Muscle of leg (tissue), 11 donors: Measurements from ENCODE around the gene COL5A3. TPM values are rescaled to one million over a fixed set of nuclear protein-coding genes. Genes with fewer than 3 reads are reported as not detected.

ENCODE experiments used
- DNase-seq: peaks from one replicate; pipeline ENCODE4 v3.0.0; 2013
- H3K27ac ChIP-seq: one replicate; pipeline ENCODE4 v1.5.1; 2013; ENCODE audit warnings: mild to moderate bottlenecking, low read length, control low read depth
- H3K27me3 ChIP-seq: one replicate; pipeline ENCODE4 v1.6.1; 2013; ENCODE audit warnings: low read length; ENCODE audit not compliant: control insufficient read depth, insufficient read depth
- H3K36me3 ChIP-seq: one replicate; pipeline ENCODE4 v1.6.1; 2013; ENCODE audit warnings: low read length; ENCODE audit not compliant: control insufficient read depth, insufficient read depth
- H3K4me1 ChIP-seq: one replicate; pipeline ENCODE4 v1.6.1; 2013; ENCODE audit warnings: low read length; ENCODE audit not compliant: control insufficient read depth, insufficient read depth
- H3K4me3 ChIP-seq: one replicate; pipeline ENCODE4 v1.5.1; 2013; ENCODE audit warnings: low read length, control low read depth
- H3K9me3 ChIP-seq: replicated peaks from 2 replicates; pipeline ENCODE4 v1.6.1; 2013; ENCODE audit warnings: low read depth, low read length; ENCODE audit not compliant: control insufficient read depth
- WGBS: methylation state at CpG from one replicate; pipeline ENCODE4 v1.1.5; 2013; ENCODE audit warnings: missing lambda C conversion rate; ENCODE audit not compliant: insufficient coverage; 5-methylcytosine and 5-hydroxymethylcytosine counted together
- polyA plus RNA-seq, 8 donors: library from polyadenylated mRNA; unstranded; fragments of 120-200 nt; gene quantifications; one replicate each; pipeline versions ENCODE4 v1.2.1 to v1.2.3, GENCODE V29; 2013; ENCODE audit warnings: inconsistent platforms in 1 of 8, low replicate concordance in 1 of 8; ENCODE audit not compliant: insufficient read length in 8 of 8, insufficient read depth in 1 of 8
- total RNA-seq: library from RNA; stranded (reverse); fragments of 120-200 nt; gene quantifications from one replicate; pipeline ENCODE4 v1.2.4, GENCODE V29; 2013

COL5A3 gene
- total and polyA plus RNA-seq, 9 donors, result 42.0 to 122 (median 89.4) TPM

DNA sequence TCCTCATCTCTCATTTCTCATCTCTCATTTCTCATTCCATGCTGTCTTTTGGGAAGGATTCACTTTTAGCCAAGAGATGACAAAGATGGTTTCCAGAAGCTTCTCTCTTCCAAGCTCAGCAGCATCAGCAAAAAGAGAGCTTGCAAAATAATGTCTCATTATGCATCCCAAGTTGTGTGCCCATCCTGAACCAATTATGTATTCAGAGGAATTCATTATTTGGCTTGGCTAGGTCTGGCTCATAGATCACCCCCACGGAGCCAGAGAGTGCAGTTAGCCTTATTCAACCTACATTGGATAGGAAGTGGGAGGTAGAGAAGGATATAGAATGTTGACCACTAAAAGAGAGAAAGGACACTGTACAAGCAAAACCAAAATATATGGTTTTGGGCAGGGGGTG lies 68.6 kb downstream of the COL5A3 start:
- no peaks in the 10 kb centered on the region for H3K36me3 ChIP-seq
- peaks cover 6% of the 10 kb centered on the region for H3K27me3 ChIP-seq
- DNase-seq, result no peak
- peaks cover 17% of the 10 kb centered on the region for H3K4me1 ChIP-seq
- H3K4me3 ChIP-seq, result no peak overlapping the region
- H3K27ac ChIP-seq, result no peak overlapping the region
- WGBS, result no CpG with 5 or more reads among the region's 1 CpG
- H3K9me3 ChIP-seq, result peaks cover 8% of the 10 kb centered on the region

- H3K4me1 ChIP-seq, result peaks cover 18% of the 10 kb centered on the region
- no peak overlapping the region for H3K4me3 ChIP-seq
- WGBS, result 44% methylated on average over 1 of the region's 1 CpG
- H3K27ac ChIP-seq, result no peak overlapping the region
- peaks cover 8% of the 10 kb centered on the region for H3K9me3 ChIP-seq
- H3K27me3 ChIP-seq, result peaks cover 8% of the 10 kb centered on the region
- no peak for DNase-seq
- H3K36me3 ChIP-seq, result no peaks in the 10 kb centered on the region
Observed at GRCh38 chr19:9941231-9941630, 69.1 kb downstream of the COL5A3 start.

GRCh38 chr19:9940778-9941177 lies 69.5 kb downstream of the COL5A3 start:
- 80% methylated on average over 2 of the region's 2 CpGs for WGBS
- Histone ChIP-seq H3K9me3 (peaks cover 8% of the 10 kb centered on the region), H3K27me3 (peaks cover 10% of the 10 kb centered on the region), H3K27ac (no peak overlapping the region), H3K36me3 (no peaks in the 10 kb centered on the region), H3K4me1 (peaks cover 18% of the 10 kb centered on the region), H3K4me3 (no peak overlapping the region)
- no peak for DNase-seq

DNA sequence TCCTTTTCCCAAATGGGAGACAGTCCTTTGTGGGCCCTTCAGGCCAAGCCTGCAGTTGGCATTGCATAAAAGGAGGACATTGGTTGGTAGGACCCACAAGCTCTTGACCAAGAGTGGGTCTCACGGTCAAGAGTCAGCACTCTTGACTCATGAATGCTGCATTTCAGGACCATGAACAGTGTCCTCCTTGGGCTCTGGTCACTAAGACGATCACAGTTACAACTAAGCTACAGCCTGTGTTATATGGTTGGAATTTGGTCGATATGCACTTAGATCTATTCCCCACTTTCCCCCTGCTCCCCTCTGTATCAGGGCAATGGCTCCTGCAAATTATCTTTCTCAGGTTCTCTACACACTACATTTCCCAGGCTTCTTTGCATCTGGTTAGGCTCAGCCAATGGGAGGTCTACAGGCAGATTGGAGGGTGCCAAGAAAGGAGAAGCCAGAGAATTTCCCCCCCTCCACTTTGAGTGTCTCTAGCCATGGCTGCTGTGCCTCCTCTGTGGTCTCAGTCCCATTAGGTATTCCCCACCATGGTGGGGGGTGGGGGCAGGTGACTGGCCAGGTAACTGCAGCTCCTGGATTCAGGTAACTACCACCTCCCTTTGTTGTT lies 70.9 kb downstream of the COL5A3 start:
- Histone ChIP-seq H3K36me3 (no peaks in the 10 kb centered on the region), H3K27ac (no peak overlapping the region), H3K4me3 (no peak overlapping the region), H3K27me3 (peaks cover 24% of the 10 kb centered on the region), H3K9me3 (peaks cover 8% of the 10 kb centered on the region), H3K4me1 (peaks cover 24% of the 10 kb centered on the region)
- no CpG with 5 or more reads among the region's 3 CpGs for WGBS
- peak; percentile 58 for DNase-seq

DNA sequence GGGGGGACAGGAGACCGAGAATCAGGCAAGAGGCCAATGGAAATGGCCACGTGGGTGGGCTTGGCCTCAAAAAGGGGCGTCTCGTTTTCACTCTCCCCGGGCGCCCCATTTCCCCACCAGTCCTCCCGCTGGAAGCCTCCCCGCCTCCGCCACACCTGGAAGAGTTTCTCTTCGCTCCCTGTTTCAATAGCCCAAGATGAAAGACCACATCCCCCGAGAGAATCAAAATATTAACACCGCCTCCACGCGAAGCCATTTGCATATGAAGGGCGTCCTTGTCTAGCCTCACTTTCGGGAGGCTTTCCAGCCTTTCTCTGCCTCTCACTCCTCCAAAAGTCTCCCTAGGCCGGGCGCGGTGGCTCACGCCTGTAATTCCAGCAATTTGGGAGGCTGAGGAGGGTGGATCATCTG lies 73.3 kb downstream of the COL5A3 start:
- H3K4me3 ChIP-seq, result no peak overlapping the region
- no peak overlapping the region for H3K27ac ChIP-seq
- peaks cover 28% of the 10 kb centered on the region for H3K27me3 ChIP-seq
- 7% methylated on average over 11 of the region's 20 CpGs for WGBS
- DNase-seq, result peak; percentile 39
- no peaks in the 10 kb centered on the region for H3K36me3 ChIP-seq
- H3K9me3 ChIP-seq, result peaks cover 5% of the 10 kb centered on the region
- H3K4me1 ChIP-seq, result peaks cover 31% of the 10 kb centered on the region

DNA sequence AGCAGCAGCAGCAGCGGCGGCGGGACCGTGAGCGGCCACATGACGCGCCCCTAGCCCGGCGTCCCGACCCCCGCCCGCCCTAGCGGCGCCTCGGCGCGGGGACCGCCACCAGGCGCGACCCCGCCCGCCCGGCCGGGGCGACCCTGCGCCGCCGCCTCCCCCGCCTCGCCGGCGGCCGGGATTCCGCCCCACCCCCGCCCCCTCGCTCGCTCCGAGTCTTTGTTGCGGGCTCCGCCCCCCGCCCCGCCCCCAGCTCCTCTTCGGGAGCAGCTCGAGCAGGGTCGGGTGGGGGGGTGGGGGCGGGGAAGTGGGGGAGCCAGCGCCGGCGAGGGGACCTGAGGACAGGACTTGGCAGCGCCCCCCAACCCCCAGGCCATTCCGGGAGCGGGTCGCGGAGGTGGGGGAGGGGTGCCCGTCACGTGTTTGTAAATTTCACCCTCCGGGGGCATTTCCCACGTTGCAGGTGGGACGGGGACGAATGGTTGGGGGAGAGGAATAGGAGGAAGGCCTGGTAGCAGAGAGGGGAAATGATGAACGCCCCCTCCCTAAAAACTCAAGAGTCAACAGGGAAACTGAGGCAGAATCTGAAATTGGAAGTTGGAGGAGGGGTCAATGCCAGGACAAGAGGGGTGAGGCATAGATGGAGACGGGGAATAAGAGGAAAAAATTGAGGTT lies 73.8 kb downstream of the COL5A3 start, which contains the start of gene OLFM2:
Gene OLFM2 (minus strand): TSS at position 190 of the 675 bp plus-strand sequence. CDS start 149 bp downstream, at position 41.
- Histone ChIP-seq H3K27me3 (peaks cover 28% of the 10 kb centered on the region), H3K9me3 (peaks cover under 1% of the 10 kb centered on the region), H3K4me3 (peak within 1 kb of the TSS; percentile 51), H3K36me3 (no peaks in the 10 kb centered on the region), H3K27ac (no peak within 1 kb of the TSS), H3K4me1 (peaks cover 31% of the 10 kb centered on the region)
- 1% methylated on average over 23 of the region's 62 CpGs for WGBS
- peak; percentile 55 for DNase-seq

- Histone ChIP-seq H3K36me3 (no peaks in the 10 kb centered on the region), H3K4me1 (peaks cover 34% of the 10 kb centered on the region), H3K27me3 (peaks cover 28% of the 10 kb centered on the region), H3K27ac (no peak overlapping the region), H3K4me3 (peak overlapping the region; percentile 51), H3K9me3 (no peaks in the 10 kb centered on the region)
- WGBS, result under 1% methylated on average over 25 of the region's 44 CpGs
- peak; percentile 34 for DNase-seq
Observed at GRCh38 chr19:9935506-9936325, 74.6 kb downstream of the COL5A3 start.

DNA sequence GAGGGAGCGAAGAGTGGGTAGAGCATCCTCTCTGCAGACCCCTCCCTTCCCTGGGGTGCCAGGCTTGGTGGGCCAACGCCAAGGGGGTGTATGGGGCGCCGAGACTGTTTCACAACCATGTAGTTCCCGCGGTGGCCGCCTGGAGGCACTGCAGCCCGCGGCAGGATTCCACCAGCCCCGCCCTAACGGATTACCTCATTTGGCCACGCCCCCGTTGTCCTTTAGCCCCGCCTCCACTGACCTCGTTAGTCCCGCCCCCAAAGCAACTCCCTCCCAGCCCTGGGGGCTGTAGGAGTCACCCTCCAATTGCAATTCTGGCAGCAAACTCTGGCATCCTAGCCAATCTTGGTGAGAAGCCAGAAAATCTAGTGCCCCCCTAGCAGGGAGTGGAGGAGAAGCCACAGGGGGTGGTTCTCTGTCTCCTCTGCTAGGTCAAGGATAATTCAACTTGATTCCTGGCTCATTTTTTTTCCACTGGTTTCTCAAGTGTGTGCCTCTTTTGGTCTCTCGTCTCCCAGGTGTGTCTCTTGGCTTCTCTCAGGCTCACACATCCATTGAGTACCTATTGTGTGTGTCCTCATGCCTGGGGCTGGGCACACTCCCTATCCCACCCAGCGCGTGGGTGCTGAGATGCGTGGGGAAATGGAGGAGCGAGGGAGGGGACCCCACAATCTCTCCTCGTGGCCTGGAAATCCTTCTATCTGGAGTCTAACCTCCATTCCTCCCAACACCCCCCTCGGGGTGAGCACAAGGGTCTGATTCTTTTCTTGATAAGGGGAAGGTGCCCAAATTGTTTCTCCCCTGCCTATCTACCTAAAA lies 76.0 kb downstream of the COL5A3 start:
- DNase-seq, result peak; percentile 68
- H3K4me3 ChIP-seq, result no peak overlapping the region
- H3K36me3 ChIP-seq, result no peaks in the 10 kb centered on the region
- no peak overlapping the region for H3K27ac ChIP-seq
- H3K4me1 ChIP-seq, result peaks cover 34% of the 10 kb centered on the region
- WGBS, result 0% methylated on average over 9 of the region's 23 CpGs
- no peaks in the 10 kb centered on the region for H3K9me3 ChIP-seq
- peaks cover 28% of the 10 kb centered on the region for H3K27me3 ChIP-seq

GRCh38 chr19:9932835-9933234 lies 77.5 kb downstream of the COL5A3 start:
- 92% methylated on average over 4 of the region's 4 CpGs for WGBS

More at GRCh38 chr19:9932835-9933234, 77.5 kb downstream of the COL5A3 start:
- Histone ChIP-seq H3K4me1 (peaks cover 34% of the 10 kb centered on the region), H3K4me3 (no peak overlapping the region), H3K36me3 (no peaks in the 10 kb centered on the region), H3K27me3 (peaks cover 28% of the 10 kb centered on the region), H3K27ac (no peak overlapping the region), H3K9me3 (no peaks in the 10 kb centered on the region)
- no peak for DNase-seq
